HG03108 (cell line): ENCODE results near the gene TSPOAP1.

ENCODE experiments used
- ATAC-seq: cut with Tn5 transposase; IDR thresholded peaks from one replicate; pipeline ENCODE4 v1.9.1; 2021; ENCODE audit warnings: moderate library complexity; ENCODE audit not compliant: unreplicated experiment

Gene TSPOAP1

GRCh38 chr17:58280480-58281217 lies 47.9 kb downstream of the TSPOAP1 start, which contains the start of gene MPO:
MPO (minus strand) TSS chr17:58280935; CDS start chr17:58280758, 177 bp downstream.
- ATAC-seq: no peak

GRCh38 chr17:58279736-58280479 lies 48.7 kb downstream of the TSPOAP1 start:
- no peak for ATAC-seq

- ATAC-seq: no peak
Observed at GRCh38 chr17:58279016-58279711, 49.4 kb downstream of the TSPOAP1 start.

GRCh38 chr17:58278661-58279015 lies 50.0 kb downstream of the TSPOAP1 start:
- no peak for ATAC-seq

GRCh38 chr17:58277802-58278595 lies 50.6 kb downstream of the TSPOAP1 start:
- no peak for ATAC-seq

GRCh38 chr17:58277107-58277801 lies 51.3 kb downstream of the TSPOAP1 start:
- ATAC-seq: no peak

GRCh38 chr17:58276423-58276822 lies 52.2 kb downstream of the TSPOAP1 start:
- no peak for ATAC-seq

- ATAC-seq: no peak
Observed at GRCh38 chr17:58275417-58275816, 53.2 kb downstream of the TSPOAP1 start.

GRCh38 chr17:58273453-58274104 lies 55.0 kb downstream of the TSPOAP1 start:
- no peak for ATAC-seq

GRCh38 chr17:58272367-58273280 lies 56.0 kb downstream of the TSPOAP1 start:
- no peak for ATAC-seq

- ATAC-seq: no peak
Observed at GRCh38 chr17:58271216-58271931, 57.2 kb downstream of the TSPOAP1 start.

GRCh38 chr17:58270476-58271215 lies 57.9 kb downstream of the TSPOAP1 start:
- no peak for ATAC-seq

GRCh38 chr17:58269557-58270291 lies 58.9 kb downstream of the TSPOAP1 start:
- ATAC-seq: no peak

GRCh38 chr17:58268774-58269556 lies 59.6 kb downstream of the TSPOAP1 start:
- no peak for ATAC-seq

- ATAC-seq: no peak
Observed at GRCh38 chr17:58268326-58268725, 60.3 kb downstream of the TSPOAP1 start.
